ENCODE measurements around the gene EGLN3. TPM values are rescaled to one million over a fixed set of nuclear protein-coding genes. Genes with fewer than 3 reads are reported as not detected.

EGLN3 gene
- total RNA-seq, 1 donor from 2014 or later: 326 TPM

DNA sequence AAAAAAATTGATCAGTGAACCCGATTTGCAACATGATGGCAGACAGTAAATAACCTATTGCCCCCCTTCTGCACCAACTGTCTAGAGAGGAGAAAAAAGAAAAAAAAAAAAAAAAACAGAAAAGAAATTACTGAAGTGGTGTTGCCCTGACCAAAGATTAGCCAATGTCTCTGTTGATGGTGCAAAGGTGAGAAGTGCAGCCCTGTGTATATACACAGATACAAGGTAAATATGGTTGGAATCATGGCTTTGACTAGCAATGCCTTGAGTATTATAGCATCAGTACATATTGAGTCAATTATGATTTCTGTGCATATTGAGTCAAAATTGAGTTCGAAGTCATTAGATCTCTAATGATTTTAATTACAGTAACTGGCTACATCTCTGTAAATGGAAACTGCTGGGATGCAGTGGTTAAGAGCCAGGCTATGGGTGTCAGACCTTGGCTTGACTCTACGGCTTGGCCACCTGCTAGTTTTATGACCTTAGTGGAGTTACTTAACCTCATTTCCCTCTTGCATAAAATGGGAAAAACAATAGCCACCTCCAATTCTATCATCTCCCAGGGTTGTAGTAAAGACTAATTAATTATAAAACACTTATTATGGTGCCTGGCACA is 51.0 kb downstream of the EGLN3 start:
- no peak for DNase-seq (ENCODE audit: low spot score)
- intact Hi-C loops (cut with DNase I): no loop called here

DNA sequence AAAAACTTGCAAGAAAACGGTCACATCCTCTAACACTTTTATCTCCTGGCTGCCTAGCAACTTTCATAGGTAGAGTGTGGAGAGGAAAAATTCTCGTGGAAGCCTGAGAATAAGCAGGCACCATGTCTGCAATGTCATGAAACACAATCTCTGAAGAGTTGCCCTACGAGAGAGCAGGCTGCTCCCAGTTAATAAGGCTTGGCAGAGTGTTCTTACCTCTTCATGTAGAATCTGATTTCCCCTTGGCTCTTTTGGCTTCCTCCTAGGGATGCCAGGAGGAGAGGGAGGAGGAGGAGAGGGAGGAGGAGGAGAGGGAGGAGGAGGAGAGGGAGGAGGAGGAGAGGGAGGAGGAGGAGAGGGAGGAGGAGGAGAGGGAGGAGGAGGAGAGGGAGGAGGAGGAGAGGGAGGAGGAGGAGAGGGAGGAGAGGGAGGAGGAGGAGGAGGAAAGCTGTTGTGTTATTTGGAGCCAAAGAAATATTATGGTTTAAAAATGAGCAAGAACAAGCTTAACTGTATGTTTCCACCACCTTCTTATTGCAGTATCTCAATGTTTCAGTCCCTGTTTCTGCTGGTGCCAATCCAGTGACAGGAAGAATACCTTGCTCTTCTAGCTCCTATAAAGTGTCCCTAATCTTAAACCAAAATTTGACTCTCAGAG is 52.9 kb downstream of the EGLN3 start:
- intact Hi-C loops (cut with DNase I): no loop called here
- DNase-seq (ENCODE audit: low spot score): no peak

DNA sequence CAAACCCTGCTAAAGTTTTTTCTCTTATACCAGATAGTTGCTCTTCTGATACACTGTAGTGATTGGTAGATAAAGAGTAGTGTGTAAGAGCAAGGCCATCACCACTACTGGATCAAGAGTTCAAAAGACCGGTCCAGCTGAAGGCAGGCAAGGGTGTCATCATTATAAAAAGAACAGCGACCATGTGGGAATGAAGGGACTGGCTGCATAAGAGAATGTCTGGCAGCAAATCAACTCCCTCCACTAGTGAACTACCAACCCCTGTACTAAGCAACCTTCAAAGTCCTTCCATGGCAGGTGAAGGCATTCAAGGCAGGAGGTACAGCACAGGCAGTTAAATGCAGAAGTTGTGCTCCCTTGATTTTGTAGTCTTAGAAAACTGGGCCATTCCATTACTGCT is 53.5 kb downstream of the EGLN3 start:
- DNase-seq (ENCODE audit: low spot score): no peak

DNA sequence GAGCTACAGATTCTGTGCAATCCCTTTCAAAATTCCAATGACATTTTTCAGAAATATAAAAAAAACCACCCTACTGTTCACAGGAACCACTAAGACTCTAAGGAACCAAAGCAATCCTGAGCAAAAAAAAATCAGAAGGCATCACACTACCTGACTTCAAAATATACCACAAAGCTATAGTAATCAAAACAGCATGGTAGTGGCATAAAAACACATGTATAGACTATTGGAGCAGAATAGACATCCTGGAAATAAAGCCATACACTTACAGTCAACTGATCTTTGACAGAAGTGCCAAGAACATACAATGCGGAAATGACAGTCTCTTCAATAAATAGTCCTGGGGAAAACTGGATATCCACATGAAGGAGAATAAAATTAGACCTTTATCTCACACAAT is 56.5 kb downstream of the EGLN3 start:
- no peak for DNase-seq (ENCODE audit: low spot score)
- intact Hi-C loops (cut with DNase I): no loop called here

More for the DNA sequence above, 53.5 kb downstream of the EGLN3 start:
- intact Hi-C loops (cut with DNase I): no loop called here

GRCh38 chr14:33891700-33892099 is 59.2 kb downstream of the EGLN3 start:
- DNase-seq (ENCODE audit: low spot score): no peak
- intact Hi-C loops (cut with DNase I): no loop called here

DNA sequence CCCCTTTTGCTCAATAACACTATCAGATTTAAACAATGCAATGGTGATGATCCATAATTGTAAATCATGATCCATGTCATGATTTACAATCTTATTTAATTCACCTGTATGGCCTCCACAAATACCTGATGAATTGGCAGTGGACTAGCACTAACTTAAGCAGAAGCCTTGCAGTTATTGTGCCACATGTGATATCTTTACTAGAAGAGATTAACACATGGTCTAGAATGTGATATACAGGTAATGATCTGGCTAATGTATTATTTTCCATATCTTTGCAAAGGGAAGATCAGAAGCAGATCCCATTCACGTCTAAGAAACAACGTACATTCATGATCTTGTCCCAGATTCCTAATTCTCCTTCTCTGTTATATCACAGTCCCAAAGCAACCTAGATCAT is 66.0 kb downstream of the EGLN3 start:
- intact Hi-C loops (cut with DNase I): no loop called here
- no peak for DNase-seq (ENCODE audit: low spot score)

DNA sequence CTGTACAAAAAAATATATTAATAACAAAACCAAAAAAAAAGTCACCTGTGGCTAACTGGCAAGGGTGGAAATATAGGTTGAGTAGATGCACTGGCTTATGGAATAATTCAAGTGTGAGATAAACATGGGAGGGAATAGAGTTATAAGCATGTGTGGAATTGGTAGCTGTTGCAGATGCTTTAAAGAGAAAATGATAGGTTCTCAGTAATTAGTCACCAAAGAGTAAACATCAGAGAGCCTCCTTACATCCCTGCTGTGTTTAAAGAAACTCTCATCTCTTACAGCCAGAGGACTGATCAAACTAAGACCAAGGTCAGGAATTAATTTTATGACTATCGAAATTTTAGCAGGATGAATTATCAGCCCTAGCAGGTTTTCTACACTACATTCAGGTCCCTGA is 70.5 kb downstream of the EGLN3 start:
- intact Hi-C loops (cut with DNase I): no loop called here
- no peak for DNase-seq (ENCODE audit: low spot score)

DNA sequence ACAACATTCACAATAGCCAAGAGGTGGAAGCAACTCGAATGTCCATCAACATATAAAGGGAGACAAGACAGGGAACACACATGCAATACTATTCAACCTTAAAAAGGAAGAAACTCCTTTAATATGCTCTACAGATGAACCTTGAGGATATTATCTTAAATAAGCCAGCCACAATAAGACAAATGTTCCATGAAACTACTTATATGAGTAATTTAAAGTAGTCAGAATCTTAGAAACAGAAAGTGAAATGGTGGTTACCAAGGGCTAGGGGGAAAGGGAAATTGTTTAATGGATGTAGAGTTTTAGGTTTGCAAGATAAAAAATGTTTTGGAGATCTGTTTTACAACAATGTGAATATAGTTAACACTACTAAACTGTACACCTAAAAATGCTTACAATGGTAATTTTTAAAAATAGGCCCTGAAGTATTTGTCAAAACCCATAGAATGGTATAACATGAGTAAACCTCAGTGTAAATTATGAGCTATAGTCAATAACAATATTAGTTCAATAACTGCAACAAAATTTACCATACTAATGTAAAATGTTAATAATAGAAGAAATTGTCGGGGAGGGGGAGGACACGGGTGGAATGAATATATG is 71.1 kb downstream of the EGLN3 start:
- no peak for DNase-seq (ENCODE audit: low spot score)
- intact Hi-C loops (cut with DNase I): no loop called here

GRCh38 chr14:33876274-33876673 is 74.6 kb downstream of the EGLN3 start:
- intact Hi-C loops (cut with DNase I): no loop called here
- no peak for DNase-seq (ENCODE audit: low spot score)

Data from cardiac septum (tissue), 1 donor.